ENCODE measurements around the gene HMGN1.
A peak's percentile ranks its signal among the peaks of the same experiment; 100 is the strongest.

HMGN1 gene

GRCh38 chr21:39327727-39328126 is 21.2 kb downstream of the HMGN1 start:
- no peak for DNase-seq

GRCh38 chr21:39326607-39327307 is 22.1 kb downstream of the HMGN1 start:
- no peak for DNase-seq

- no peak for DNase-seq
These were observed 23.4 kb downstream of the HMGN1 start for GRCh38 chr21:39325458-39325857.

- DNase-seq = no peak
These were observed 27.5 kb downstream of the HMGN1 start for GRCh38 chr21:39321424-39321823.

- no peak for DNase-seq
These were observed 29.0 kb downstream of the HMGN1 start for GRCh38 chr21:39319814-39320332.

GRCh38 chr21:39319251-39319756 is 29.6 kb downstream of the HMGN1 start:
- DNase-seq = no peak

GRCh38 chr21:39318091-39318959 is 30.6 kb downstream of the HMGN1 start:
- no peak for DNase-seq

GRCh38 chr21:39317134-39318090 is 31.5 kb downstream of the HMGN1 start:
- DNase-seq = no peak

GRCh38 chr21:39316729-39317128 is 32.2 kb downstream of the HMGN1 start:
- no peak for DNase-seq

GRCh38 chr21:39315603-39316445 is 33.1 kb downstream of the HMGN1 start:
- no peak for DNase-seq

GRCh38 chr21:39314143-39315027 is 34.5 kb downstream of the HMGN1 start:
- peak; percentile 24 to 43 for DNase-seq

GRCh38 chr21:39313571-39314142 is 35.2 kb downstream of the HMGN1 start, which contains the start of gene BRWD1:
TSS of gene BRWD1 (minus strand) at chr21:39313632. CDS start at chr21:39313491, 141 bp downstream.
- DNase-seq = peak; percentile 60 to 66

- no peak for DNase-seq
These were observed 35.8 kb downstream of the HMGN1 start for GRCh38 chr21:39313042-39313570.

GRCh38 chr21:39312112-39313041 is 36.5 kb downstream of the HMGN1 start:
- peak; percentile 79 to 83 for DNase-seq

GRCh38 chr21:39311164-39311563 is 37.7 kb downstream of the HMGN1 start:
- no peak for DNase-seq

GRCh38 chr21:39307466-39307865 is 41.4 kb downstream of the HMGN1 start:
- no peak for DNase-seq

- no peak for DNase-seq
These were observed 48.3 kb downstream of the HMGN1 start for GRCh38 chr21:39300587-39300986.

- no peak for DNase-seq
These were observed 52.0 kb downstream of the HMGN1 start for GRCh38 chr21:39296891-39297290.
